Ishikawa (cell line): ENCODE measurements around the gene KCNJ13.

ENCODE experiments used
- CREB1 ChIP-seq: IDR thresholded peaks from 2 replicates; pipeline ENCODE4 v1.6.1; 2012; ENCODE audit warnings: low read depth
- EGR1 ChIP-seq: IDR thresholded peaks from 2 replicates; pipeline ENCODE4 v1.6.1; 2012
- EP300 ChIP-seq: IDR thresholded peaks from 2 replicates; pipeline ENCODE4 v1.6.1; 2012; ENCODE audit warnings: borderline replicate concordance
- NFIC ChIP-seq: IDR thresholded peaks from 2 replicates; pipeline ENCODE4 v1.6.1; 2012
- RAD21 ChIP-seq: IDR thresholded peaks from 2 replicates; pipeline ENCODE4 v1.6.1; 2012; ENCODE audit warnings: low read depth
- TAF1 ChIP-seq: IDR thresholded peaks from 2 replicates; pipeline ENCODE4 v1.6.1; 2012; ENCODE audit warnings: low read depth, mild to moderate bottlenecking
- TEAD4 ChIP-seq: IDR thresholded peaks from 2 replicates; pipeline ENCODE4 v1.6.1; 2012
- YY1 ChIP-seq: IDR thresholded peaks from 2 replicates; pipeline ENCODE4 v1.6.1; 2012; ENCODE audit warnings: low read depth
- TF ChIP-seq, protein P1 (sequence below): IDR thresholded peaks from 2 replicates; pipeline ENCODE4 v1.6.1; 2012
- TF ChIP-seq, protein P2 (sequence below): IDR thresholded peaks from 2 replicates; pipeline ENCODE4 v1.6.1; 2012; ENCODE audit warnings: low read depth, mild to moderate bottlenecking

DNA sequence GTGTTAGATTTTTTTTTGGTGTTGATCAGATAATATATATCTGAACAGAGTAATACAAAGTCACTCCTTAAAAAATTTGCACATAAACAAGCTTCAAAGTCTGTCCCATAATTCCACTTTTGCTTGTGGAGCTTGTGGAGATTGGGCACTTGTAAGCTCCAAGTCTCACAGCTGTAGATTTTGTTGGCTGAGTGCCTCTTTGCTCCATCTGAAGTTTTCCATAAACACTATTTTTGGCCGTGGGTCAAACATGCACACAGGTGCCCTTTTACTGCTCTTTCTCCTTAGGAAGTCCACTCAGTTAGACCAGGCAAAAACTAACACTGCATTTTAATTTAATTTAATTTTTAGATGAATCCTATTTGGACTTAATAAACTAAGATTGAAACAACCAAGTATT, 3.6 kb upstream of the KCNJ13 start:
- TF ChIP-seq EGR1 (no peak), CREB1 (no peak), YY1 (no peak), TAF1 (no peak), TEAD4 (no peak), RAD21 (no peak), NFIC (no peak), EP300 (no peak)
- TF ChIP-seq, protein P1, sequence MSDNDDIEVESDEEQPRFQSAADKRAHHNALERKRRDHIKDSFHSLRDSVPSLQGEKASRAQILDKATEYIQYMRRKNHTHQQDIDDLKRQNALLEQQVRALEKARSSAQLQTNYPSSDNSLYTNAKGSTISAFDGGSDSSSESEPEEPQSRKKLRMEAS: no peak
- TF ChIP-seq, protein P2, sequence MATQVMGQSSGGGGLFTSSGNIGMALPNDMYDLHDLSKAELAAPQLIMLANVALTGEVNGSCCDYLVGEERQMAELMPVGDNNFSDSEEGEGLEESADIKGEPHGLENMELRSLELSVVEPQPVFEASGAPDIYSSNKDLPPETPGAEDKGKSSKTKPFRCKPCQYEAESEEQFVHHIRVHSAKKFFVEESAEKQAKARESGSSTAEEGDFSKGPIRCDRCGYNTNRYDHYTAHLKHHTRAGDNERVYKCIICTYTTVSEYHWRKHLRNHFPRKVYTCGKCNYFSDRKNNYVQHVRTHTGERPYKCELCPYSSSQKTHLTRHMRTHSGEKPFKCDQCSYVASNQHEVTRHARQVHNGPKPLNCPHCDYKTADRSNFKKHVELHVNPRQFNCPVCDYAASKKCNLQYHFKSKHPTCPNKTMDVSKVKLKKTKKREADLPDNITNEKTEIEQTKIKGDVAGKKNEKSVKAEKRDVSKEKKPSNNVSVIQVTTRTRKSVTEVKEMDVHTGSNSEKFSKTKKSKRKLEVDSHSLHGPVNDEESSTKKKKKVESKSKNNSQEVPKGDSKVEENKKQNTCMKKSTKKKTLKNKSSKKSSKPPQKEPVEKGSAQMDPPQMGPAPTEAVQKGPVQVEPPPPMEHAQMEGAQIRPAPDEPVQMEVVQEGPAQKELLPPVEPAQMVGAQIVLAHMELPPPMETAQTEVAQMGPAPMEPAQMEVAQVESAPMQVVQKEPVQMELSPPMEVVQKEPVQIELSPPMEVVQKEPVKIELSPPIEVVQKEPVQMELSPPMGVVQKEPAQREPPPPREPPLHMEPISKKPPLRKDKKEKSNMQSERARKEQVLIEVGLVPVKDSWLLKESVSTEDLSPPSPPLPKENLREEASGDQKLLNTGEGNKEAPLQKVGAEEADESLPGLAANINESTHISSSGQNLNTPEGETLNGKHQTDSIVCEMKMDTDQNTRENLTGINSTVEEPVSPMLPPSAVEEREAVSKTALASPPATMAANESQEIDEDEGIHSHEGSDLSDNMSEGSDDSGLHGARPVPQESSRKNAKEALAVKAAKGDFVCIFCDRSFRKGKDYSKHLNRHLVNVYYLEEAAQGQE: no peak
